ENCODE results near the gene RNPC3.
"Not testable (repeated sequence)": the region's sequence is repeated elsewhere in the genome, so short reads cannot be mapped to it uniquely, and the experiment has no call there.

The RNPC3 gene

DNA sequence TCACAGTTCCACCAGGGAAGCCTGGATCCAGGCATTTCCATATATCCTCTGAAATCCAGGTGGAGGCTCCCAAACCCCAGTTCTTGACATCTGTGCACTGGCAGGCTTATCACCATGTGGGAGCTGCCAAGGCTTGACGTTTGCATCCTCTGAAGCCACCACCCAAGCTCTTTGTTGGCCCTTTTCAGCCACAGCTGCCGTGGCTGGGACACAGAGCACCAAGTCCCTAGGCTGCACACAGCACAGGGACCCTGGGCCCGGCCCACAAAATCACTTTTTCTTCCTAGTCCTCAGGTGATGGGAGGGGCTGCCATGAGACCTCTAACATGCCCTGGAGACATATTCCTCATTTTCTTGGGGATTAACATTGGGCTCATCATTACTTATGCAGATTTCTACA, 22.3 kb downstream of the RNPC3 start:
- no peak for DNase-seq (ENCODE audit: low read depth in 1 of 2, low spot score in 1 of 2)

DNA sequence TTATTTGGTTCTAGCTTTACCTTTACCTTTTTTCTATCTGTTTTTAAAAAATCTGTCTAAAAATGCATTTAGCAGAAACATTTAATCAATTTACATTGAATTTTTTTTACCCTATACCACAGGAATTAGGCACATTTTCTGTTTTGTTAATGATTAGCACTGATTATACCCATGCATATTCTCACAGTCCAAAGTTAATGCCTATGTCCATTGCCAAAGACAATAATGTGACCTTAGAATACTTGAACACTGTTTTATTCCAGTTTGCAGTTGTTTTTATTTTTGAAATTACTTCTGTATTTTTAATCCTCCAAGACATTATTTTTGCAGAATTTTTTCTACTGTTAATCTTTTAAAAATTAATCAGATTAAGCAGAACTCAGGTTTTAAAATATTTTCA, 34.9 kb downstream of the RNPC3 start:
- DNase-seq (ENCODE audit: low read depth in 1 of 2, low spot score in 1 of 2): no peak

DNA sequence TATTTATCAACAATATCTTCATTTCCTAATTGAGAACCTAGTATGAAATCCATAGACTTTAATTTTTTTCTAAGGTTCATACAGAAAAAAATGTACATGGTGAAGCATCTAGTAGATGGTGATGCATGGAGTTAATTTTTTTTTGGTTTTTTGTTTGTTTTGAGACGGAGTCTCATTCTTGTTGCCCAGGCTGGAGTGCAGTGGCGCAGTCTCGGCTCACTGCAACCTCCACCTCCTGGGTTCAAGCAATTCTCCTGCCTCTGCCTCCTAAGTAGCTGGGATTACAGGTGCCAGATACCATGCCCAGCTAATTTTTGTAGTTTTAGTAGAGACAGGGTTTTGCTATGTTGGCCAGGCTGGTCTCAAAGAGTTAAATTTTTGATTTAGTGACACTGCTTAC, 35.6 kb downstream of the RNPC3 start:
- DNase-seq (ENCODE audit: low read depth in 1 of 2, low spot score in 1 of 2): not testable (repeated sequence)

DNA sequence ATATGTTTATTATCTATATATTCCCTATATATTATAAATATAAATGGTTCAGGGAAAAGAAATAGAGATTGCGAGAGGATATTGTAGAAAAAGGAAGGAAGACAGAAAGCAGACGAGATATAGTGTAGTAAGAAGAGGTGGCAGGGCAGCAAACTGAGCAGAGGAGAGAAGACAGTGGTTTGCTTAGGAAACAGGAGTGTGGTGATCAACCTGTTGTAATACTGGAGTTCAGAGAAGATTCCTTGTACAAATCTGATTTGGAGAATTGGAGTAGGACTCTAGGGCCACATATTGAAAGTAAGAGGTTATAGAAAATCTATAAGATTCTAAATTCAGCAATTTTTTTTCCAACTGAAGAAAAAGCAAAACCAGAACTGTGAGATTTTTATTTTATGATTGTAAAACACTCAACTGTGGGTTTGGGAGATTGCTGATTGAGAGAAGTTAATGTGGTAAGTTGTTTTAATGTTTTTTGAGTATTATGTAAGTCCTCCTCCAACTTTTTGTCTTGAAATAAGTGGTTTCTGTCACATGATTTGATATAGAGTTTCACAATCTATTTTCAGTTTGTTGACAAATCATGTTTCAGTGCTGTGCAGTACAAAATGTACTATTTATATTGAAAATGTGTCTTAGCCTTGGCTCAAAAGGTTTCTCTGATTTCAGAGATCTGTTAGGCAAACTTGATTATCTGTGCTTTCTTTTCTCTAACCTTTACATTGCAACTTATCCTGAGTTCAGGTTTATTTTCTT, 36.3 kb downstream of the RNPC3 start:
- DNase-seq (ENCODE audit: low read depth in 1 of 2, low spot score in 1 of 2): no peak

DNA sequence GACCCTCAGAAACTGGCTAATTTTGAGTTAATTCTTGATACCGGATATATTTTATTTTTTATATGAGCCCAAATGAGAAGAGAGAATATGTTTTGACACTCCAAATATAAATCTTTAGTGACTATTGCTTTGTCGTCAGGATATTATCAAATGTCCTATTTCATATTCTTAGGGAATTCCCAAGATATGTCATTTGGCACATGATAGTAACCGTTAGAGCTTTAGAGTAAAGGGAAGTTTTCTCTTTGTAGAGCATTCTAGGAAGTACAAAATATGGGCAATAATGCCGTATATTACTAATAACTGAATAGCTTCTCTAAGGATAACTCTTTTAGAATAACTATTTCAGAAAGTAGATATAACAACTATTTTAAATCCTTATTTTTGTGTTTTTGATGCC, 37.6 kb downstream of the RNPC3 start:
- DNase-seq (ENCODE audit: low read depth in 1 of 2, low spot score in 1 of 2): no peak

DNA sequence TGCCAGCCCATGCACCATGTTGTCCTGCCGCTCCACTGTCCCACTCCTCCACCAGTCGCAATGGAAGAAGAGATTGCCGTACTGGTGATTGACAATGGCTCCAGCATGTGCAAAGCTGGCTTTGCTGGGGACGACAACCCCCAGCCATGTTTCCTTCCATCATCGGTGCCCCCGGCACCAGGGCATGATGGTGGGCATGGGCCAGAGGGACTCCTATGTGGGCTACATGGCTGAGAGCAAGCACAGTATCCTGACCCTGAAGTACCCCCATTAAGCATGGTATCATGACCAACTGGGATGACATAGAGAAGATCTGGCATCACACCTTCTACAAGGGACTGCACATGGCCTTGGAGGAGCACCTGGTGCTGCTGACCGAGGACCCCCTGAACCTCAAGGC, 44.0 kb downstream of the RNPC3 start:
- no peak for DNase-seq (ENCODE audit: low read depth in 1 of 2, low spot score in 1 of 2)

DNA sequence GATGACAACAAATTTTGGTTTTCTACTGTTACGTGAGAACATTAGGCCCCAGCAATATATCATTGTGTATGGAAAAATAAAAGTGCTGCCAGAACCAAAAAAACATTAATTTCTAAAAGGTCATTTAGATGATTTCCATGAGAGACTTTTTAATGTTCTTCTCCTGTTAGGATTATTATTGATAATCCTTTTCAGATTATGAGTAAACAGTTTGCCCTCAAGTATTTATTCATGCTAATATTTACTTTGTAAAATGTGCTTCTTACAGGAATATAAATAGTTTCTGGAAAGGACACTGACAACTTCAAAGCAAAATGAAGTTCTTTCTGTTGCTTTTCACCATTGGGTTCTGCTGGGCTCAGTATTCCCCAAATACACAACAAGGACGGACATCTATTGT, 45.8 kb downstream of the RNPC3 start, which contains the start of gene AMY2B:
AMY2B (plus strand) TSS at position 301 of the 400 bp plus-strand sequence; CDS start at position 315, 14 bp downstream.
- DNase-seq (ENCODE audit: low read depth in 1 of 2, low spot score in 1 of 2): not testable (repeated sequence)

DNA sequence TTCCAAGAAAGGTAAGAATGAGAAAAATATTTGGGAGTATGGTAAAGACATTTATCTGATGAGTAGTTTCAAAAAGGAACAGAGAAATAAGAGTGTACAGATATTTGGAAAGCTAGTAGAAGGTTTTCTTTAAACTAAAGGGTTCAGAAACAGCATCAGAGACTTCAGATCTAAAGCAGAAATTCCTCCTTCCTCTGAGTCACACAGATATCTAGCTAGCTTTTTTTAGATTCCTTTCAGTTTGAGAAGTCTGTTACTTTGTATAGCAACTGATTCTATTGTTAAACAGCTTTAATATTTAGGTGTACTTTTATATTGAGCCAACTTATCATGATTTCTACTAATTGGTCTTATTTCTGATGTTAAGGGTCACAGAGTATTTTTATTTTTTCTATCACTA, 50.6 kb downstream of the RNPC3 start:
- DNase-seq (ENCODE audit: low read depth in 1 of 2, low spot score in 1 of 2): no peak

DNA sequence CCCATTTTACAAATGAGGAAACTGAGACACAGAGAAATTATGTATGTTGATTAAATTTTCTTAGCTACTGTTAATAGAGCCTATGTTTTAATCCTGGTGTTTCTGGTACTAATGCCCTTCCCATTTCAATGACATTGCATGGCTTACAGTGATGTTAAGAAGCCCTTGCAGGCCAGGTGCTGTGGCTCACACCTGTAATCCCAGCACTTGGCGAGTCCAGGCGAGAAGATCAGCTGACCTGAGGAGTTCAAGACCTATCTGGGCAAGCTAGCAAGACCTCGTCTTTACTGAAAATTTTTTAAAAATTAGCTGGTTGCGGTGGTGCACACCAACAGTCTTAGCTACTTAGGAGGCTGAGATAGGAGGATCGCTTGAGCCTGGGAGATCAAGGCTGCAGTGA, 51.3 kb downstream of the RNPC3 start:
- DNase-seq (ENCODE audit: low read depth in 1 of 2, low spot score in 1 of 2): not testable (repeated sequence)

DNA sequence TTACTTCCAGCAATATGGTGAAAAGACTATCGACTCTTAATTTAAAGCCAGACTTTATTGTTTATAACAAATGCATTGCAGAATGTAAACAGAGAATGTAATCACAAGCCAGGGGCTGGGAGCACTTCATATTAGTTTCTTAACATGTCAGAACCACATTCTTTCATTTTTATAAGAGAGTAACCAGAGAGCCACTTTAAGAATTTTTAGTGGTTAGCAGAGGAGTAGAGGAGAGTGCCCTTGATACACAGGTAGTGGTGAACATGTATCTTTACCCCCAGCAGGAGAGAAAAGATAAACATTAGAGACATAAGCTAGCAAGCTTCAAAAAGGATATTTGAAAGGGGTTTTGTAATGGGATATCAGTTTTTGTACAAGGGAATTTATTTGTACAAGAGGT, 57.0 kb downstream of the RNPC3 start:
- DNase-seq (ENCODE audit: low read depth in 1 of 2, low spot score in 1 of 2): no peak

DNA sequence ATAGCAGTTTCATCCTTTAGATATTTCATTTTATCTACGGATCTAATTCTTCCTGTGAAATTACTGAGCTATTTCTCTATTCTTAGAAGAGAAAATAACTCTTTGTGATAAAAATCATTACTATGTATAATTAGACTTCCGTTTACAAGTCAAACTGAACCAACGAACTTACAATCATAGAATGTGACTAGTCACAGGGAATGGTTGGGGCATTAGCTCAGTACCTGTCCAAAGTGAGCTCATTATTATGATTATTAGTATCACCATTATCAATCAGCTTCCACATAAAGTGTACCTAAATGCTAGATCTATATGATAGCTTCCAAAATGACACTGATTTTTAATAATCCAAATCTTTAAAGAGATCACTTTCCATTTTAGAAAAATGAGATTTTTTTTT, 58.4 kb downstream of the RNPC3 start:
- DNase-seq (ENCODE audit: low read depth in 1 of 2, low spot score in 1 of 2): no peak

DNA sequence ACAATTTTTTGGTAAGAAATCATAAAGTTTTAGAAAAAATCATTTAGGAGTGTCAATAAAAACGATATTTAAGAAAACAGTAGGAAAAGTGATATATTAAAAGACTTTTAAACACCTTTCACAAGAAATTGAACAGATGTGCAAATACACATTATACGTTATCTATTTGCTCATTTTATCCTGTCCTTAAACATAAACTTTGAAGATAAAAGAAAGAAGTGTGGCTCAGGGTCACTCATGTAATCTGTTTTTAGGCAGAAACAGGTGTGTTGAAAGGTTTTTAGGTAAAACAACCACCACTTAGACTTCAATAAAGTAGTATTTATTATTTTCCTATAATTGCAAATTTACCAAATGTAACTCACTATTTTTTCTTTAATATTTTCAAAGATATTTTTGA, 59.0 kb downstream of the RNPC3 start:
- no peak for DNase-seq (ENCODE audit: low read depth in 1 of 2, low spot score in 1 of 2)

DNA sequence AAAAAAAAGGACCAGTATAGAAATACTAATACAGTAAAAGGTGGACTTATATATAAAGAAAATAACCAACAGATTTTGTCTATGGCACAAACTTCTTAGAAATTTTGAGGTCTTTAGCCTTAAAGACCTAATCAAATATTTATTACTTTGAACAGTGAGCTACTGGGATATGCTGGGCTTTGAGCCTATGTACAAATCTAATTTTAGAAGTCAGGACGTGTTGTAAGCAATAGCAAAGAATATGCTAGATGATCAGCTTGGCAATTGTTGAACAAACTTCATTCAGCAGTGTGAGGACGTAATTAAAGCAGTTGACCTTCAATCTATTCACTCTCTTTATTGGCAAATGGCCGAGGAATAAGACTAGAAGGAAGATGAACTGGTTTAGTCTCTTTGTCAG, 77.2 kb downstream of the RNPC3 start:
- not testable (repeated sequence) for DNase-seq (ENCODE audit: low read depth in 1 of 2, low spot score in 1 of 2)

Data from activated CD4-positive, alpha-beta T cell treated with anti-CD3 and anti-CD28 coated beads, Interleukin-2, amount 50 U/mL, for 24 hours (primary cell).